LoVo (cell line): ENCODE measurements around the gene HOXA7.

Experiments used
- DNase-seq: peaks from one replicate; pipeline ENCODE4 v3.0.0-alpha.2; 2016; ENCODE audit warnings: low spot score

The HOXA7 gene

GRCh38 chr7:27159266-27160144 lies 3.0 kb upstream of the HOXA7 start:
- DNase-seq = peak; percentile 40

DNA sequence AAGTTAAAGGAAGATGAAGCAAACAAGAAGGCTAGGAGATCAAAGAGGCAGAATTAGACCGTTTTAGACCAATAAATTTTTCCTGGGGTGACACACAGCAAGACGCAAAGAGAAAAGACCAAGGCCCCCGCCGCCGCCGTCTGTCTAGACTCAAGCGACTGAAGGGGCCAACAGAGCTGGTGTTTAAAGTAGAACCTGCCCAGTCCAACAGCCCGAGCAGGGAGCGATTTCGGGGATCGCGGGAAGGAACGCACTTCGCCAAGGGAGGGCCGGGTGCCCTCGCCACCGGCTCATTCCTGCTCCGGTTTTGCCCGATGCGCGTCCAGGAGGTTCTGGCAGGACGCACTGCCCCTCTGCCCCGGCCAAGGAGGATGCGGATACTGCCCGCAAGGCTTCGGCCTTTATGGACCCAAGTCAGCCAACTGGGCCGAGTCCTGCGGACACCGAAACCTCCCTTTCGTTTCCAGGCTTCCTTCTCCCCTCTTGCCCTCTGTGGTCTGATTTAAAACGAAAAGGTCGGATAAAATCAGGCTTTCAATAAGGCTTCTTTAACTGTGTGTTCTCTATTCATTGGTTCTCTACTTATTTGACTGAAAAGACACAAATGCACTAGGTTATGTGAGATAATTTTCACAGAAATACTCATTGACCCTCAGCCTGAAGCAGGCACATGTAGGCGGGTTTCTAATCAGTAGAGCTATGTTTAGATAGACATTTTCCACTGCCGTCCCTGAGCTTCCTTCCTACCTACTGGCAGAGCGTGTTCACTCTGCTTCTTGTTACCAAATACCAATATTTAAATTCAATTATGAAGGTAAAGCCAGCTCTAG lies 2.2 kb upstream of the HOXA7 start:
- peak; percentile 32 for DNase-seq

DNA sequence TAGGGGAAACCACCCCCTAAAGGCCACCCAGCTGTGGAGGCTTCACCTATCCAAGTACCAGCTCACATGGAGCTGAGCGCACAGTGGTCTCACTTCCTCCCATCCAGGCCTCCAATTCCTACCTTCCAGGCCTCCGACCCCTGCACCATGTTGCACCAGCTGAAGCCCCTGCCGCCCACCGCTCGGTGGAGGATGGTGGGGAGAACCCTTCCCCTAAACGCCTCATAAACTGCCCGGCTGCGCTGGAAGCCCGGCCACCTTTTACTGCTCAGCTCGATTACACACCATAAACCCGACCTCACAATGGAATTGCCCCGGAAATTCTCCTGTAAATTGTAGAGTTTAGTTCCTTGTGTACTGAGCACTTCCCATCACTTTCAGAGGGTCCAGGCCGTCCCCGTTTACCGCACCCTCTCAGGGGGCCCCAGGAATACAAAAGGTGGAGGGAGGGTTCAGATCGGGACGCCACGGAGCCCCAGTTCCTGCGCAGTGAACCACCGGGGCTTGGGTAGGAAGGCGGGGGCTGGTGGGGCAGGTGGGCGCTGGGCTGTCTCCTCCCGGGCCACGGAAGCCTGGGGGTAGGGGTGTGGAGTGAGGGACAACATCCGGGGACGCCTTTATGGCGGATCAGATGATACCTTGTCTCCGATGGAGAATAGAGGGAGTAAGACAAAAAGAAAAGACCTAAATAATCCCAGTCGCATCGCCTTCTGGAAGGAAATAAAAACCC lies 1.4 kb upstream of the HOXA7 start:
- DNase-seq = peak; percentile 36

GRCh38 chr7:27156916-27157701 lies 634 bp upstream of the HOXA7 start:
- peak; percentile 28 for DNase-seq

- DNase-seq = peak; percentile 80
Observed at GRCh38 chr7:27155816-27156507, 513 bp downstream of the HOXA7 start.

DNA sequence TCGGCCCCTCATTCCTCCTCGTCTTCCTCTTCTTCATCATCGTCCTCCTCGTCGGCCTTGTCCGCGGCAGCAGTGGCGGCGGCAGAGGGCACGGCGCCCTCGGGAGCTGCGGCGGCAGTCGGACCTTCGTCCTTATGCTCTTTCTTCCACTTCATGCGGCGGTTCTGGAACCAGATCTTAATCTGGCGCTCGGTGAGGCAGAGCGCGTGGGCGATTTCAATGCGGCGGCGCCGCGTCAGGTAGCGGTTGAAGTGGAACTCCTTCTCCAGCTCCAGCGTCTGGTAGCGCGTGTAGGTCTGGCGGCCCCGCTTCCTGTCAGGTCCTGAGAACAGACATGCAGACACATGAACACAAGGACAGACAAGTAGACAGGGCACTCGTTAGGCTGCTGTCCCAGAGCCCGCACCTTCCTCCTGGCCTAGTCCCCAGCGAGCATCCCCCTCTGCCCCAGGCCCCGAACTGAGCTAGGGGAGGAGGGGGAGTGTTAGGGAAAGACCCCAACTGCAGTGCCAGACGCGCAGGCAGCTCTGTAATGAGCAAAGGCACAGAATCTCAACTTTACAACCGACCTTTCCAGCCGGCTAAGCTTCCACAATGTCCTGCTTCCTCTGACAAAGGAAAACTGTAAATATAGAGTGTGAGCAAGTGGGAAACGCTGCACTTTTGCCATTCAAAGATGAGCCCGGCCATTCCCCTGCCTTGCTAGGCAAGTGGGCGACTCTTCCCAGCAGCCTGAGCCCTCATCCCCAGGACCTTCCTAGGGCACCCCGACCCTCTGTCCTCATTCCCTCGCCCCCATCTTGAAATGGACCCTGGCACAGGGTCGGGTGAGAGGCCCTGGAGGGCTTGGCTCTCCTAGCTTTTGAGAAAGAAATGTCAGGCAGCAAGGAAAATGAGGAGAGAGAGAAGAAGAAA lies 1.3 kb downstream of the HOXA7 start:
- DNase-seq = no peak

- DNase-seq = no peak
Observed at GRCh38 chr7:27154369-27154768, 2.1 kb downstream of the HOXA7 start.

DNA sequence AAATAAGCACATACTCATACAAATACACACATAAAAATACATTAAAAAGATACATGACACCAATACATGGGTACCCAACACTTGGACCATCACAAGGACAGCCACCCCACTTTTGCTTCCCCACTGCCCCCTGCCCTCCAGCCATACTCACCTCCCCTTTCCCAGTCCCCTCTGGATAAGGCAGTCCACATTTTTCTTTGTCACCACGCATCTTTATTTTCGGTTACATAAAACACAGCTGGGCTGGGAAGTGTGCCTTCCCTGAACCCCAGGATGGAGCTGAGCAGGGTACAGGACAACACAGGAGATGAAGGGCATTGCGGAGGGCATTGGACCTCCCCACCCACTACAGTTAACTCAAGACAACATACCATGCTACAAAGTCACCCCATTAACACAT lies 2.9 kb downstream of the HOXA7 start:
- DNase-seq = no peak

DNA sequence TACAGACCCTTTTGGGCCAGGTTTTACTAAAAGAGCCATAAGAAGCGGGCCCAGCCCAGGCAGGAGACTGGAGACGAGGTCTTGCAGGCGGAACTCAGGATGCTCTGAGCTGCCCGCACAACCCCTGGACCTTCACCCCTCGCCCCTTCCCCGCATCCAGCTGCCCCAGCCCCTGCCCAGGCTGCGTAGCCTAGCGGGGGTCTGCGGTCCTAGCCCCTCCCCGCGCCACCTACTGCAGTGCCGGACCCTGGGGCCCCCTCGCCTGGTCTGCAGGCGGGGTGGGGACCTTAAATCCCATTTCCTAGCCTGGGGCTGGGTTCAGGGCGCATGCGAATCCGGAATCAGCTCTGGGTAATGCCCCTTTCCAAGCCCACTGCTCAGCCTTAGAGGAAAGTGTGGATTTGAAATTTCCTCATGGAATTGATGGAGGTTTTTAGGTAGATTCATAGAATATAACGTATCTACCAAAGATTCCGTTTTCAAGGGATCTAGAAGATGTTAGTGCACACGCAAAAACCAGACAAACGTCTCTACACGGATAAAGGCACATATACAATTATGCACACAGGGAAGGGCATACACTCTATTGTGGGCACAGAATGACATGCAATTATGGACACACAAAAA lies 3.5 kb downstream of the HOXA7 start:
- no peak for DNase-seq

DNA sequence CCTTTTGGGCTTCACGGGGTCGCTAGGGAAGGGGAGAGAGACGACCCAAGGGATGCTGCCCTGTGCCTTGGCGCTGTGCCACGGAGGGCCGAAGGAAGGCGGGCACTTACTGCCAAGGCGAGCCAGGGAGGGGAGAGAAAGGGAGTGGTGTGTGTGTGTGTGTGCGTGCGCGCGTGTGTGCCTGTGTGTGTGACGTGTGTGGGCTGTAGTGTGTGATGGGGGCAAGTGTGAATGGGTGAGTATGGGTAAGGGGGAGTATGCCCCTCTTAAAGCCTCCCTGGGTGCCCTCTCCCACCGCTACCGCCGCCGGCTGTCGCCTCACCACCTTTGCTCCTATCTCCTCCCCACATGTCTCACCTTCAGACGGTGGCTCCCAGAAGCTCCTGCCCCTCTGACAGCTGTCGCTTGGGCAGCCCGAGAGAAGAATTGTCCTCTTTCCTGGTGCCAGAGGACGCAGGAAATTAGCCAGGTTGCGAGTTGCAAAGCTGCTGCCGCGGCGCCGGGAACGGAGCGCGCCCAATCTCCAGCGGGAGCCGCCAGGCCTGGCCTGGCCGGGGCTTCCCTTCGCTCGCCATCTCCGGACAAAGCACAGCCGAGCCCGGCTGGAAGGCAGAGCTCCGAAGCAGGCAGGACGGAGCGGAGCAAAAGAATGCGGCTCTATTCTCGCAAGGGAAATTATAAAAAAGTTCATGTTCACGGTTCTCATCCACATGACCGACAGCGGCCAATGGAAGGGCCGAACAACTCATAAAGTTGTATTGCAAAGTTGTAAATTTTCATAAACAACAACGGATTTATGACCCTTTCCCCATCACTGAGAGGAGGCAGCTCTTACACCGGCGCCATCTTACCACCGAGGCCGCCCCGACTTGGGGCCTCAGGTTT lies 4.3 kb downstream of the HOXA7 start, which contains the start of gene HOXA3:
Gene HOXA3 (minus strand): TSS at position 653 of the 885 bp plus-strand sequence. CDS start 41,943 bp downstream, outside the sequence.
- peak; percentile 94 for DNase-seq

GRCh38 chr7:27151341-27151930 lies 5.0 kb downstream of the HOXA7 start:
- peak; percentile 22 for DNase-seq

- DNase-seq = peak; percentile 91
Observed at GRCh38 chr7:27150568-27151340, 5.7 kb downstream of the HOXA7 start.

DNA sequence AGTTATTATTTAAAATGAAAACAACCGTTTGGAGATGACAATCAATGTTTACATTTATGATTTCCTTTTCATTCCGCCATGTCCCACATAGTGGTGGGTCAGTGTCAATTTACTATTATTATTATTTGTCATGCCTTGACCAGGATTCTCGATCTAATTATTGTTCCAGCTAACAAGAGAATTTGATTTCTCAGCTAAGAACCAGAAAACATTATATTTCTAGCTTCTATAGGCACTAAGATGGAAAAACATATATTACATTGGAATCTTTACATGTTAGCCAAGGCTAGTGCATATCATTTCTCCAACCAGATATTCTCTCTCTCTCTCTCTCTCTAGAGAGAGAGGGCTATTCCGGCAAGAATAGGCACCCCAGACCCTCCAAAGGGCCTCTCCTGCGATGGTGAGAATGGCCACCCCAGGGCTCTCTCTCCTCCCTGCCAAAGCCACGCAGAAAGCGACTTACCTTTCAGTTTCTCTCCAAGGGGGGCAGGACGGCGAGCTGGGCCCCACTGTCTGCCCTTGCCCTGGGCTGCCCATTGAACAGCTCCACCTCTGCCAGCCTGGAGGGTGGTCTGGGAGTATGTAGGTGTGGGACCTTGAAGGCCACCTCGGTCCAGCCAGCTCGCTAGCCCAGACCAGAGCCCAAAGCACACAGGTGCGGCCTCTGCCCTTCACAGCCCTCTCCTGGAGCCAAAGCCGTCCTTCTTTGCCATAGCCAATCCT lies 6.5 kb downstream of the HOXA7 start:
- no peak for DNase-seq

GRCh38 chr7:27148756-27149641 lies 7.5 kb downstream of the HOXA7 start:
- DNase-seq = peak; percentile 85

DNA sequence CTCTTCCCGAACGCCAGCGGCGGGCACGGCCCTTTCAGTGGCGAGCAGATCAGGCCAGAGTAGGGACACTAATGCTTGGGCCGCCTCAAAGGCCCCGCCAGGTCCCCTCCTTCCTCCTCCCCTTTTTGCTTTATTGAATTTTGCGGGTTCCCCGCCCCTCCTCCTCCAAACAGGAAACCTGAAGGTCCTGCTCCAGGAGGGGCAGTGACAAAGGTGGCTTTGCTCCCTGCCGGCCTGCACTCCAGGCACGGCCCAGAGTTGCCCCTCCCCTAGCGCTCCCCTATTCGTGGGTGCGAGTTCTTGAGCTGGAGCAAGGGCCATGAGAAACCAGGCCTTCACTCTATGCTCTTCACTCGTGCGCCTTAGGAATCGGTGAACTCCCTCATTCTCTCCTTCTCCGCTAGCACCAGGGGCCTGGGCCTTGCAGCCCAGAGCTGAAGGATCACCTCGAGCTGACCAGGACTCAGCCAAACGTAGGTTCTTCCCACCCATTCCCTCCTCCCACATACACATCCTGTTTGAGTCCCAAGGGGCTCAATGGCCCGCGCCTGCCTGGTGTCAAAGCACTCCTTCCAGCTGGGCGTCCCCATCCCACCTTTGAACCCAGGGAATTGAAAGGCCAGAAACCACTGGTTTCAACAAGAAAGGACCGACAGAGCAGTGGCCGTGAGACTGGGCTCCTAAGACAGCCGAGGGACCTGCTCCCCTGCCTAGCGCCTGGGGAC lies 8.3 kb downstream of the HOXA7 start:
- DNase-seq = no peak
